HG03354 (cell line): Measurements from ENCODE around the gene PCID2.
"Not testable (repeated sequence)": the region's sequence is repeated elsewhere in the genome, so short reads cannot be mapped to it uniquely, and the experiment has no call there.

Experiments
- ATAC-seq: cut with Tn5 transposase; IDR thresholded peaks from one replicate; pipeline ENCODE4 v1.9.1; 2021; ENCODE audit warnings: mild to moderate bottlenecking; ENCODE audit not compliant: unreplicated experiment, poor library complexity, severe bottlenecking

The PCID2 gene

DNA sequence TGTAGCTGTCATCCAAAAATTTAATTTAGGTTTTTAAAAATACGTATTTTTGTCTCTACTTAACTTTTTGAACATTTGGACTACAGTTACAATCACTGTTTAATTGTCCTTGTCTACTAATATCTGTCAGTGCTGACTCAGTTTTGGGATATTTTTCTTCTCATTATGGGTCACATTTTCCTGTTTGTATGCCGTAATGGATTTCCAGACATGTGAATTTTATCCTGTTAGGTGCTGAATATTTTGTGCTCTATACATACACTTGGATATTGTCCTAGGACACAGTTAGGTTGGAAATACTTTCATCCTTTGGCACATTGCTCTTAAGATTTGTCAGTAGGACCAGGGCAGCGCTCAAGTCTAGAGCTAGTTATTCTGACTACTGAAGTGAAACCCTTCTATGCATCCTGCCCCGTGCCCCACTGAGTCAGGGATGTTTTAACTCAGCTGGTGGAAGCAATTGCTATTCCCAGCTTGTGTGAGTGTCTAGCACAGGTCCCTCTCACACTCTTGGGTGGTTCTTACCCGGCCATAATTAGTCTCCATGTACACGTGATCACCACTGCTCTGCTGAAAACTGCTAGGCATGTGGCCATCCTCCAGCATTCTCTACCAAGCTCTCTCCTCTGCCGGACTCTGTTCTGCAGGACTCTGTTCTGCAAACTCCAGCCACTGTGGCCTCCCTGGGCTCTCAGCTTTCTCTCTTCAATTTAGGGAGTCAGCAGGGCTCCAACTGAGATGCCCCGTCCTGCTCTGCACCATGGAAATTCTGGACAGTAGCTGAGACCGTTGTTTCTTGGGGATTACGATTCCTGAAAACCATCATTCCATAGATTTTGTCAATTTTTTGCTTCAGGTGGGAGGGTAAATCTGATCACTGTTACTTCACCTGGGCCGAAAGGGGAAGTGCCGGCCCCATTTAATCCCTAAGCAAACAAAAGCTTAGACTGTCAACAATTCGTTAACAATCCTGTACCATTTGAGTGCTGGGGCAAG, 38.9 kb downstream of the PCID2 start:
- no peak for ATAC-seq

DNA sequence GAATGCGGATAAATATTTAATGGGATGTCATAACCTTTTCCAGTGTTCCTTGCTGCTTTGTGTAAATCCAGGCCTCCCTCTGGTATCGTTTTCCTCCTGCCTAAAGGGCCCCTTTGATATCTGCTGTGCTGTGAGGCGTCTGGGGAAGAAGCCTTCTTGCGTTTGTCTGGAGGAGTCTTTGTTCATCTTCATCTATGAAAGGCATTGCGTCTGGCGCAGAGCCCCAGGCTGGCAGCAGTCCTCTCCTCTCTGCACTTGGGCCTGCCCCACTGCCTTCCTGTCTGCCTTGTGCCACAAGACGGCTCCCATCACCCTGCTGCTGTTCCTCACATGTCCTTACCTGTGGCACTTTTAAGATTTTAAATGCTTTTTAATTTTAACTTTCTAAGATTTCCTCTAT, 40.3 kb downstream of the PCID2 start:
- no peak for ATAC-seq

DNA sequence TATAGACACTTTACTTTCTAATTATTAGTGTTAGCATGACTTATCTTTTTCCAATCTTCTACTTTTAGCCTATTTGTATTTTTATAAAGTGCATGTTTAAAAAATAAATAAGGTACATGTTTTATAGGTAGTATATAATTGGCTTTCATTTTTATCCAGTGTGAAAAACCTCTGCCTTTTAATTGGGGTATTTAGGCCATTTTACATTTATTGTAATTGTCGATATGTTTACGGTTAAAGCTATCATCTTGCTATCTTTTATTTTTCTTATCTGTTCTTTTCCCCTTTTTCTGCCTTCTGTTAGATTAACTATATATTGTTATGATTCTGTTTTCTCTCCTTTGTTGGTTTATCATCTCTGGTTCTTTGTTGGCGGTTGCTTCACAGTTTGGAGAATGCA, 40.9 kb downstream of the PCID2 start:
- no peak for ATAC-seq

DNA sequence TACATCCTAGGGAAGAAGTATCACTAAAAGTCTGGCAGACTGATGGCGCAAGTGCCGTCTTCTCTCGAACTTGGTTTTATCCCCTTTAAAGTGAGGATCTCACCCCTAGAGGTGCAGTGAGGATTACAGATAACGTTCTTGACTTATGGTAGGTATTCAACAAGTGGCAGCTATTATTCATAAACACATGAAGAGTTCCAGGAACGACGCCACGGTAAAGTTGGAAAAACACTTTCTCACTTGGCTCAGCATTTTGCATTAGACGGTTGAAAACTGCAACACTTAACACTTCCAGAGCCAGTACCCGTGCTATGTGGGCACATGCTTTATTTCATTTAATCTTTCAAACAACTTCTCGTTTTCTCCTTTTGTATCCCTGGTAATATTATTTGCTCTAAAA, 41.3 kb downstream of the PCID2 start:
- no peak for ATAC-seq

DNA sequence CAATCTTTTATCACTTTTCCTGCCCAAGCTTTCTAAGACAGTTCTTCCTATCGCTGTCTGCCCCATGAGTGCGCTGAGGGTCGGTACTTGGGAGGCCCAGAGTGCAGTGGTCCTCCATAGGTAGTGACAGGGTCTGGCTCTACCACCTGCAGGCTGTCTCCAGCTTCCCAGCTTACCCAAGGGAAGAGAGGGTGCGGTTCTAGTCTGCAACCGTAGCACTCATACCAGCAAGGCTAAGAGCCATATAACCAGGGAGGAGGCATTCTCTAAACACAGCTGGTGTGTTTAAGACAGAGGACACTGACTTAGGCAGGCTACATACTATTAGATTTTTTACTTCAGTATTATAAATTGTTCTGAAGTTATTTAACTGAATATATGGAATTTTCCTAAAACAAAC, 41.8 kb downstream of the PCID2 start:
- no peak for ATAC-seq

DNA sequence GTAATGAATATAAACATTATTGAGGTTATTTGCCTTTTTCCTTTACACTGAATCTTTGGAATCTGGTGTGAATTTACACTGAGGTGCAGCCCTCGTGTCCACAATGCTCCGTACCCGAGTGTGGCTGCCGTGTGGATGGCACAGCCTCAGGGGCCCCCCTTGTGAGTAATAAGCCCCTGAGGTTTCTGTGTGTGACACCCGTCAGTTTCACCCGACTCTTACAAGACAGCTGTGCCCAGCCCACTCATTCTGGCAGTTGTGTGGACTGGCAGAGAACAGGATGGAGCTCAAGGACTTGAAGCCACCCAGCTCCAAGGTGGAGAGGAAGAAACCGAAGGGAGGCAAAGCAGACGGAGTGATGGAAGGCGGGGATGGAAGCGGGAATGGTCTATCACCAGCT, 42.2 kb downstream of the PCID2 start:
- no peak for ATAC-seq

DNA sequence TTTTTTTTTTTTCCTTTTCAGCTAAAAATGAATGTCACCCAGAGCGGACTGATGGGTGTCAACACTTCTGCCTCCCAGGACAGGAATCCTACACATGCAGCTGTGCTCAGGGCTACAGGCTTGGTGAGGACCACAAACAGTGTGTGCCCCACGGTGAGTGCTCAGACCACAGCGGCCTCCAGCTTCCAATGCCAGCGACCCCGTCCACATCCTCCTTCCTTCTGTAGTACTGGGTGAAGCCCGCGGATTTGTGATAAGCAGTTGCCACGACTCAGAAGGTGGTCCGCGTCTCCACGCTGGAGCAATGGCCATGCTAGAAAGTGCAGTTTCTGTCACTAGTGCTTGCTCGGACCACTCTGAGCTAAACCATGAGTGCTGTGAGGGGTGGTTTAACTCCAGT, 44.0 kb downstream of the PCID2 start:
- ATAC-seq = no peak

DNA sequence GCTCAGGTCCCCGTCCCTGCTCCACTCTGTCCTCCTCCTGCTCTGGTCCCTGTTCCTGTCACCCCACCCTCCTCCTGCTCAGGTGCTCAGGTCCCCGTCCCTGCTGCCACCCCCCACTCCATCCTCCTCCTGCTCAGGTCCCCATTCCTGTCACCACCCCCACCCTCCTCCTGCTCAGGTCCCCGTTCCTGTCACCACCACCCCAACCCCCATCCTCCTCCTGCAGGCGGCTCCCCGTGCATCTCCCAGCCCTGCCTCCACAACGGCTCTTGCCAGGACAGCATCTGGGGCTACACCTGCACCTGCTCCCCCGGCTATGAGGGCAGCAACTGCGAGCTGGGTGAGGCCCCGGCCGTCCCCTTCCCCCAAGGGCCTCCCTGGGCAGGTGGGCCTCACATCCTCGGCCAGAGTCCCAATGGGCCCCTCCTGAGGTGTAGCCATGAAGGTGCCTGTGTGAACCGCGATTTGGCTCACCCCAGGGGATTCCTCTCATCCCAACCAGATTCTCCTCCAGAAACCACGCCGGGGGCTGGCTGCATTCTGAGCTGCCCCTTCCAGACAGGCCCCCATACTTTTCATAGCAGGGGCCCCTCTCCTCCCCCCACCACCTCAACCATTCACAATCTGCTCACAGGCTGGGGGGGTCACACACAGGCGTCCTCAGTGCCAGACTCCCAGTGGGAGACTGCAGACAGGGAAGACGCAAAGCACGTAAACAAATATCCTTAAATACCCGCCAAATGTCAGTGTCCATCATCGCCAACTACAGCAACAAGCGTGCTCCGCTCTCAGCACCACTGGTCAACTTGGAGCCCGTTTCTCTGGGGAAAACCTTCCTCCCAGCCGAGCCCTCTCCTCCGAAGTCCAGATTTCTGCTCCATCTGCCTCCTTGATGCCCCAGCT, 45.4 kb downstream of the PCID2 start:
- no peak for ATAC-seq

DNA sequence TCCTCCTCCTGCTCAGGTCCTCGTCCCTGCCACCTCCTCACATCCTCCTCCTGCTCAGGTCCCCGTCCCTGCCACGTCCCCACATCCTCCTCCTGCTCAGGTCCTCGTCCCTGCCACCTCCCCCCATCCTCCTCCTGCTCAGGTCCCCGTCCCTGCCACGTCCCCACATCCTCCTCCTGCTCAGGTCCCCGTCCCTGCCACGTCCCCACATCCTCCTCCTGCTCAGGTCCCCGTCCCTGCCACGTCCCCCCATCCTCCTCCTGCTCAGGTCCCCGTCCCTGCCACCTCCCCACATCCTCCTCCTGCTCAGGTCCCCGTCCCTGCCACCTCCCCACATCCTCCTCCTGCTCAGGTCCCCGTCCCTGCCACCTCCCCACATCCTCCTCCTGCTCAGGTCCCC, 46.5 kb downstream of the PCID2 start:
- not testable (repeated sequence) for ATAC-seq

DNA sequence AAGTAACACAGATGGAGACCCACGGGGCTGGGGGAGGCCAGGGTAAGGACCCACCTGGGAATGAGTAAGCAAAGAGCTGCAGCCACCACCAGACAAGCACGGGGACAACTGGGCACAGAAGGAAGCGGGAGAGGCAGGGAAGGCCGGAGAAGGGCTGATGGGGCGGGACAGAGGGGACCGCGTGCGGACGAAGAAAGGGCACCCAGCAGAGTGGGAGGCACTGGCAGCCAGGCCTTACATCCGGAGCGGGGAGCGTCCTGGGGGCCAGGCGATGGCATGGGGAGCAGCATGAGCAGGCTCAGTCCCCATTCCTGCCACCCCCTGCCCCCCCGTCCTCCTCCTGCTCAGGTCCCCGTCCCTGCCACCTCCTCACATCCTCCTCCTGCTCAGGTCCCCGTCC, 47.0 kb downstream of the PCID2 start:
- no peak for ATAC-seq

DNA sequence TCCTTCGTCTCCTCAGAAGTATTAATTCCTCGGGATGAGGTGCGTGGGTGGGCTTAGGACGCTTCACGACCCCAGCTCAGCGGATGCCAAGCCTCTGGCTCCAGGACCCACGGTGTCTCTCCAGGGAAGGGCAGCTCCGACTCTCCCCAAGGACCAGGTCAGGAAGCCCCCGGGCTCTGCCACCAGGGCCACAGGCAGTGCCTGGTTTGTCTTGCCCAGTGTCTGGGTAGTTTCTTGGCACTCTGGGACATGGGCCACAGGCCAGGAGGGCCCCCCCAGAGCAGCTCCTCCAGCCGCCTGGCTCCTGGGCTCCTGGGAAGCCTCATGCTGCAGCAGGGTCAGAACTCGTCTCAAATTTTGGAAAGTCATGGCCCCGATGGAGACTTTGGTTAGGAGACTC, 47.5 kb downstream of the PCID2 start:
- ATAC-seq = no peak

DNA sequence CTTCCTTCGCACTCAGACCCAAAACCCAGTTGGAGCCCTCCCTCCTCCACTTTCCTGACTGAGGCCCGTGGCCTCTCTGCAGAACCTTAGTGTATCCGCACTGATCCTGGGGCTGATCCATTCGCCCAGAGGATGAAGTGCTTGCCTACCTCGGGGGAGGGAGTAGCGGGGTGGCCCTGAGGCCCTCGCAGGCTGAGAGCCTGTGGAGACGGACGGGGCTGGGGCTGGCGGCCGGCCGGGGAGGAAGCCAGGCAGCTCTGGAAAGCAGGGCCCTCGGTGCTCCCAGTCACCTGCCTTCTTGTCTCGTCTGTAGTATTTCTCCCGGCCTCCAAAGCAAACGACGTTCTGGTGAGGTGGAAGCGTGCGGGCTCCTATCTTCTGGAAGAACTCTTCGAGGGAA, 48.8 kb downstream of the PCID2 start:
- no peak for ATAC-seq

DNA sequence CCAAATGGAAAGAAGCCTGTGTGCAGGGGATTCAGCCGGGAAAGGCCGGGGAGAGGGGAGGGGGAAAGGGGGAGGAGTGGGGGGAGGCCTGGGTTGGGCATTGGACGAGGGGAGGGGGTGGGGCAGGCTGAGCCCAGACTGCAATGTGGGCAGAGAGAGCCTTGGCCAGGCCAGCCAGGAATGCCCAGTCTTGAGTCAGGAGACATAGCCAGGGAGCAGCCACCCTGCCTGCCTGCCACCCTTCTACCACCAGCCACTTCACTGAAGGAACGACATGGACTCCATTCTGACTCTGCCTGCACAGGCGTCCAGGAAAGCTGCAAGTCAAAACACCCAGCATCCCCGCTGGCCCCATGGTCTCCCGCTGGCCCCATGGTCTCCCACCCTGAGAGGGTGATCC, 49.5 kb downstream of the PCID2 start:
- ATAC-seq = no peak

DNA sequence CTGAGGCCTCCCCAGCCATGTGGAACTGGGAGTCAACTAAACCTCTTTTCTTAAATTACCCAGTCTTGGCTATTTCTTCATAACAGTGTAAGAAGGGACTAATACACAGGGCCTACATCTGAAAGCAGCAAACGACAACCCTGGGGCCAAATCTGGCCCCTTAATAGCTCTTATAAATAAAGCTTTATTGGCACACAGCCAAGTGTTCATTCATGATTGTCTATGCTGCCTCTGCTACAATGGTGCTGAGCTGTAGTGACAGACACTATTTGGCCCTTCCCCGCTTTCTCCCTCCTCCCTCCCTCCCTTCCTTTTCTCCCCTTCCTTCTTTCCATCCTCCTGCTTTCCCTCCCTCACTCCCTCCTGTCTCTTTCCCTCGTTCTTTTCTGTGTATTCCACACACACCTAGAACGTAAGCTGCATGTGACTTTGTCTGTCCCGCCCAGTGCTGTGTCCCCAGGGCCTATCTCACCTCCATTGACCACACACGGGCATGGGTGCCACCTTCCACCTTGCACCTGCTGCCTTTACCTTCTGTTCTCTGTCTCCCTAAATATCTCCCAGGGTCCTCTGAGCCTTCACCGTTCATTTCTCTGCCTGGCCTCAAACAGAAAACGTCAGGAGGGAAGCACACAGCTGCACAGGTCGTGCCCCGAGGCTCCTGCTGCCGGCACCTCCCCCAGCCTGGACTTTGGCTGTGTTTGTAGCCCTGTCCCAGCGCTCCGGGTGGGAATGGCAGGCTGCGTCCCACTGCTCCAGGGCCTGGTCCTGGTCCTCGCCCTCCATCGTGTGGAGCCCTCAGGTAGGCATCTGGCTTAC, 50.3 kb downstream of the PCID2 start, which contains the start of gene PROZ:
Gene PROZ, plus strand, starts transcription at position 720 of the 819 bp plus-strand sequence. Its CDS starts 13 bp downstream, at position 733.
- ATAC-seq = no peak

DNA sequence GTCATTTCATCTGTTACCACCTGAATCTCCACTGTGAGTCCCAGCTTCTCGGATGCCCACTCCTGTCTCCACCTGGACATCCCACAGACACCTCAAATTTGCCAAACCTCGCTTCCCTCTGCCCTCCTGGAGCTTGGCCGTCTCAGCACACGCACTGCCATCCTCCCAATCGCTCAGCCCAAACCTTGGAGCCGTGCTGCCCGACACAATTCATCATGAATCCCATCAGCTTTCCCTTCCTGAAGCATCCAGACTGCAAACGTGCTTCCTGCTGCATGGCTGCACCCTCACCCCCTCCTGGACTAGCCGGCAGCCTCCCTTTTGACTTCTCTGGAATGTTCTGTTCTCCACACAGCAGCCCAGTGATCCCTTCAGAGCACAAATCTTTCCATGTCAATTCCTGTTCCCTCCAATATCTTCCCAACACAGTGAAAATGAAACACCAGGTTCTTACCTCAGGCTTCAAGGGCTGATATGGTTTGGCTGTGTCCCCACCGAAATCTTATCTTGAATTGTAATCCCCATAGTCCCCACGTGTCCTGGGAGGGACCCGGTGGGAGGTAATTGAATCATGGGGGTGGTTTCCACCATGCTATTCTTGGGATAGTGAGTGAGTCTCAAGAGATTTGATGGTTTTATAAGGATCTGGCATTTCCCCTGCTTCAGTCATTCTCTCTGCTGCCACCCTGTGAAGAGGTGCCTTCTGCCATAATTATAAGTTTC, 51.1 kb downstream of the PCID2 start:
- ATAC-seq = no peak

DNA sequence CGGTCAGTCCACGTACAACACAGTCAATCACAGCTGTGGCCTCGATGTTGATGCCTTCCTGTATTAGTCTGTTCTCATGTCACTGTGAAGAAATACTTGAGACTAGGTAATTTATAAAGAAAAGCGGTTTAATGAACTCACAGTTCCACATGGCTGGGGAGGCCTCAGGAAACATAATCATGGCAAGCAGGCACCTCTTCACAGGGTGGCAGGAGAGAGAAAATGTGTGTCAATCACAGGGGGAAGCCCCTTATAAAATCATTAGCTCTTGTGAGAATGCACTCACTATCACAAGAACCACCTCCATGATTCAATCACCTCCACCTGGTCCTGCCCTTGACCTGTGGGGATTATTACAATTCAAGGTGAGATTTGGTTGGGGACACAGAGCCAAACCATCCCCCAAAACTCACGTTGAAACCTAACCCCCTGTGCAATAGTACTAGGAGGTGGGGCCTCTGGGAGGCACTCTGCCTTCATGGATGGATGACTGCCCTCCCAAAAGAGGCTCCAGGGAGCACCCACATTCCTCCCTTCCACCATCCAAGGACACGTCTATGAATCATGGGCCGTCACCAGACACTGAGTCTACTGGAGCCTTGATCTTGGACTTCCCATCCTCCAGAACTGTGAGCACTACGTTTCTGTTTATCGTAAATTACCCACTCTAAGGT, 52.4 kb downstream of the PCID2 start:
- ATAC-seq = no peak

DNA sequence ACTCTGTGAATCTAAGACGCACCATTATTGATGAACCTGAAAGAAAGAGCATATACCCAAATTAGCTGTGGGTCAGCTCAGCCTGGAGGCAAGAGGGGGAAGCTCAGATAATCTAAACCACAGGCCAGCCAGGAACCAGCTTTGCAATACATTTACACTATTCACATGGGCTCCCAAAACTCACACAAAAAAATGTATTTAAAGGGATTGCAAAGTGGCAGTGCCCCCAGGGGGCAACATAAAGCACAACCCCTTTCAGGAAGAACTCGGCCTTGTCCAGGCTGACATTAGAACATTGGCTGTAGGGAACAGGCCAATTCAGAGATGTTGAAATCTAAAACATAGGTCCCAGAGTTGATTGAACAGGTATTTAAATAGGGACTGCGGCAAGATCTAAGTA, 53.3 kb downstream of the PCID2 start:
- ATAC-seq = no peak
